GM12874 (cell line): ENCODE measurements around the gene SHISA5.

Source experiments
- CTCF ChIP-seq: IDR thresholded peaks from 2 replicates; pipeline ENCODE4 v1.5.1; 2011; ENCODE audit warnings: low read depth, mild to moderate bottlenecking, control low read depth, low read length, moderate library complexity; ENCODE audit not compliant: insufficient read depth

The SHISA5 gene

GRCh38 chr3:48466386-48467109 lies 37.4 kb downstream of the SHISA5 start:
- TF ChIP-seq CTCF, result no peak

GRCh38 chr3:48465531-48466378 lies 38.2 kb downstream of the SHISA5 start:
- peak; percentile 69 for TF ChIP-seq CTCF

- no peak for TF ChIP-seq CTCF
Measured at GRCh38 chr3:48465237-48465530, 38.8 kb downstream of the SHISA5 start.

GRCh38 chr3:48464713-48465221 lies 39.2 kb downstream of the SHISA5 start:
- TF ChIP-seq CTCF, result no peak

- no peak for TF ChIP-seq CTCF
Measured at GRCh38 chr3:48463703-48464102, 40.3 kb downstream of the SHISA5 start.

- TF ChIP-seq CTCF, result no peak
Measured at GRCh38 chr3:48460517-48460902, 43.5 kb downstream of the SHISA5 start.

GRCh38 chr3:48459773-48460516 lies 44.0 kb downstream of the SHISA5 start:
- no peak for TF ChIP-seq CTCF
